ENCODE results near the gene AKT1S1. TPM values are rescaled to one million over a fixed set of nuclear protein-coding genes. Genes with fewer than 3 reads are reported as not detected.
A peak's percentile ranks its signal among the peaks of the same experiment; 100 is the strongest.

Gene AKT1S1
- total and polyA plus RNA-seq, 2 donors (not counting 1 experiment from before 2014, with no cell fraction given): 16.6 to 23.0 TPM

DNA sequence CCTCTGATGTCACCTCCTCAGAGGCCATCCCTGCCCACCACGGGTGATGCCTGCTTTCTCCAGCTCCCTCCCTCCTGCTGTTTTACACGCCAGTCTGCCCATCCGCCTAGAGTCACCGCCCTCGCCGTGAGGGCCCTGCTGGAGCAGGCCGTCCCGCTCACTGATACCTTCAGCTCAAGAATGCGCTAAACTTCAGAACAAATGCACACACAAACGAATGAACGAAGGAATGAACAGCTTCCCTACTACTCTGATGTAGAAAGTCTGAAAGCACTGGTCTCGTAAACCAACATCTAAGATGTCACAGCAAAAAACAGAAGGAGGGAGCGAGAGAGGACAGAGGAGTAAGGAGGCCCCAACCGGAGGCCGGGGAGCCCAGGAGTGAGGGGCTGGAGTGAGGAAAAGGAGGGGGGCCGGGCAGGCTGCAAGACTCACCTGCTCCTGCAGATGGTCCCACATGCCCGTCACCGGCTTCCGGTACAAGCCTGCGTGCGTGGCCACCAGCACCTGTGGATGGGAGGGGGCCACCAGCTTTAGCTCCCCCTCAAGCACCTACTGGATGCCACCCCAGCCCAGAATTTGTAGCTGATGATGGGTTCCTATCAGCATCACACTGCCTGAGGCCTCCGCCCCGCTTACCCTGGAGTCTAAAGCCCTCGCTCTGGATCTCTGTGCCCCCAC lies 13.8 kb downstream of the AKT1S1 start:
- Histone ChIP-seq H3K27me3 (replicated peaks in 1 of 4; ENCODE audit: control extremely low read depth in 1 of 4, control insufficient read depth in 3 of 4, insufficient read depth in 4 of 4, low read length in 3 of 4) (no peaks in the 10 kb centered on the region), H3K4me2 (replicated peaks; ENCODE audit: low read depth, low read length, poor library complexity, severe bottlenecking) (no peak overlapping the region), H3K9me3 (ENCODE audit: control extremely low read depth in 1 of 3, control insufficient read depth in 2 of 3, insufficient read depth in 1 of 3, low read length in 2 of 3) (peaks cover 0 to 11% (median 0%) of the 10 kb centered on the region in 3 donors), H3K4me1 (ENCODE audit: control insufficient read depth in 2 of 2, insufficient read depth in 2 of 2, low read length in 2 of 2) (peaks cover 12 to 29% of the 10 kb centered on the region in 2 donors), H4K20me1 (ENCODE audit: control insufficient read depth, insufficient read depth, low read length, poor library complexity, severe bottlenecking) (peaks cover 69% of the 10 kb centered on the region), H3K4me3 (ENCODE audit: control extremely low read depth in 1 of 5, extremely low read depth in 1 of 5, insufficient read depth in 1 of 5, low read depth in 2 of 5, low read length in 4 of 5) (no peak overlapping the region), H3K27ac (ENCODE audit: low read length in 2 of 2) (no peak overlapping the region), H2AFZ (ENCODE audit: insufficient read depth, low read depth, low read length, poor library complexity, severe bottlenecking) (no peak overlapping the region), H3K9ac (ENCODE audit: low read length) (no peak overlapping the region), H3K36me3 (replicated peaks in 1 of 2; ENCODE audit: control extremely low read depth in 1 of 2, control insufficient read depth in 1 of 2, extremely low read depth in 1 of 2, insufficient read depth in 2 of 2, low read length in 1 of 2) (peaks cover 0 to 54% of the 10 kb centered on the region in 2 experiments), H3K79me2 (ENCODE audit: control insufficient read depth, insufficient read depth, low read length) (peaks cover 45% of the 10 kb centered on the region)
- H3K27ac Mint-ChIP-seq: peak overlapping the region; percentile 47
- H3K4me1 Mint-ChIP-seq: peaks cover 39% of the 10 kb centered on the region
- POLR2A ChIA-PET: interaction anchor here (1.0 to 1.5 kb wide), 2 partner anchors 13 to 53 kb away, joined by 4 to 10 read pairs; partner anchors contain the start of gene PTOV1
- intact Hi-C loops (cut with micrococcal nuclease): no loop called here
- CTCF ChIA-PET: interaction anchor here (0.6 to 0.9 kb wide), 3 partner anchors 12 to 419 kb away, joined by 3 to 4 read pairs (median 3); no protein-coding TSS in a partner anchor
- no peak overlapping the region for H3K4me3 Mint-ChIP-seq
- TF ChIP-seq CTCF (IDR thresholded peaks at IDR 0.05) (no peak), EZH2 (IDR thresholded peaks at IDR 0.05; ENCODE audit: borderline replicate concordance, insufficient read depth, low read depth, low read length, poor library complexity, severe bottlenecking) (no peak)
- no peaks in the 10 kb centered on the region for H3K27me3 Mint-ChIP-seq
- no peak for DNase-seq
- no peaks in the 10 kb centered on the region for H3K9me3 Mint-ChIP-seq (ENCODE audit: insufficient read depth)
- ATAC-seq (ENCODE audit: low read depth): no peak
- 96% methylated on average over 19 of the region's 24 CpGs for WGBS (ENCODE audit: insufficient coverage)
